Inflammatory macrophage treated with lipopolysaccharide for 1 hour (primary cell): Measurements from ENCODE around the gene AKAP13.
"Not testable (repeated sequence)": the region's sequence is repeated elsewhere in the genome, so short reads cannot be mapped to it uniquely, and the experiment has no call there.

ENCODE experiments used
- DNase-seq, 2 donors: peaks; one replicate each; pipeline ENCODE4 v3.0.0-alpha.2; 2020 to 2022

The AKAP13 gene

GRCh38 chr15:85350395-85350794 is 30.0 kb upstream of the AKAP13 start:
- no peak for DNase-seq

GRCh38 chr15:85351501-85351900 is 28.9 kb upstream of the AKAP13 start:
- DNase-seq = not testable (repeated sequence)

- no peak for DNase-seq
Measured at GRCh38 chr15:85351965-85352364, 28.4 kb upstream of the AKAP13 start.

- DNase-seq = no peak
Measured at GRCh38 chr15:85353516-85353915, 26.9 kb upstream of the AKAP13 start.

- DNase-seq = no peak
Measured at GRCh38 chr15:85354461-85354860, 25.9 kb upstream of the AKAP13 start.

GRCh38 chr15:85354948-85355347 is 25.5 kb upstream of the AKAP13 start:
- no peak for DNase-seq

GRCh38 chr15:85356276-85356675 is 24.1 kb upstream of the AKAP13 start:
- peak in 1 of 2 donors; percentile 14 for DNase-seq

GRCh38 chr15:85361323-85361722 is 19.1 kb upstream of the AKAP13 start:
- DNase-seq = peak; percentile 14 to 35

- no peak for DNase-seq
Measured at GRCh38 chr15:85362436-85363081, 17.8 kb upstream of the AKAP13 start.

GRCh38 chr15:85365980-85366379 is 14.4 kb upstream of the AKAP13 start:
- no peak for DNase-seq

GRCh38 chr15:85367741-85368140 is 12.7 kb upstream of the AKAP13 start:
- no peak for DNase-seq

- DNase-seq = no peak
Measured at GRCh38 chr15:85374831-85375230, 5.6 kb upstream of the AKAP13 start.

- DNase-seq = no peak
Measured at GRCh38 chr15:85377269-85377668, 3.1 kb upstream of the AKAP13 start.

- DNase-seq = no peak
Measured at GRCh38 chr15:85377986-85378385, 2.4 kb upstream of the AKAP13 start.

- DNase-seq = peak in 1 of 2 donors; percentile 22
Measured at GRCh38 chr15:85379403-85380131, 836 bp upstream of the AKAP13 start.

- DNase-seq = peak in 1 of 2 donors; percentile 35
Measured at GRCh38 chr15:85380812-85381642, 624 bp downstream of the AKAP13 start.

- DNase-seq = no peak
Measured at GRCh38 chr15:85381850-85382751, 1.7 kb downstream of the AKAP13 start.

- no peak for DNase-seq
Measured at GRCh38 chr15:85382942-85383341, 2.5 kb downstream of the AKAP13 start.

GRCh38 chr15:85383470-85384148 is 3.2 kb downstream of the AKAP13 start:
- DNase-seq = no peak

GRCh38 chr15:85386261-85386660 is 5.9 kb downstream of the AKAP13 start:
- DNase-seq = no peak

- DNase-seq = no peak
Measured at GRCh38 chr15:85388566-85389305, 8.3 kb downstream of the AKAP13 start.
